A549 (cell line): Measurements from ENCODE around the gene DPP10. TPM values are rescaled to one million over a fixed set of nuclear protein-coding genes. Genes with fewer than 3 reads are reported as not detected.

Experiments used
- polyA plus RNA-seq, 4 experiments: library from polyadenylated mRNA; depleted of rRNA in 3 of 4; stranded (reverse); fragments of >200 nt; fragmentation: RNase III in 1 of 4; extraction: RNeasy Plus Mini Kit Qiagen cat#74134 plus additional on column Dnase treatment in 1 of 4; gene quantifications; 2 replicates in 3 of 4; 3 replicates in 1 of 4; pipeline ENCODE4 v1.2.3, GENCODE V29; 2011 to 2017
- small RNA-seq, 6 experiments: library from RNA; depleted of rRNA; stranded (forward); fragments of <200 nt; gene quantifications; one replicate each; pipeline ENCODE3, GENCODE V24; 2012

The DPP10 gene
- polyA plus RNA-seq, 2 of the 4 experiments (the other 2 are of a cell fraction), result not detected

Small RNAs within 50 kb of the gene (small RNA-seq; reads per million reads assigned to genes)
- 0 to 3.1 (median 1.3) reads per million in 6 experiments for gene RNU2-41P
